Upper lobe of right lung (tissue), 1 donor: ENCODE measurements around the gene PRMT9. TPM values are rescaled to one million over a fixed set of nuclear protein-coding genes. Genes with fewer than 3 reads are reported as not detected.

ENCODE experiments used
- ATAC-seq: fragments of 200-7000 bp; cut with Tn5 transposase; one replicate; pipeline ENCODE4 v1.9.1; 2020; ENCODE audit warnings: mild to moderate bottlenecking, moderate library complexity
- DNase-seq: peaks from one replicate; pipeline ENCODE4 v3.0.0-alpha.2; 2020
- H3K27ac ChIP-seq: fragments of 200-600 bp; one replicate; pipeline ENCODE4 v1.8.0; 2022
- H3K27me3 ChIP-seq: fragments of 200-600 bp; one replicate; pipeline ENCODE4 v1.8.0; 2022; ENCODE audit warnings: mild to moderate bottlenecking
- H3K36me3 ChIP-seq: fragments of 200-600 bp; one replicate; pipeline ENCODE4 v1.8.0; 2022
- H3K4me1 ChIP-seq: fragments of 200-600 bp; one replicate; pipeline ENCODE4 v1.8.0; 2022
- H3K4me3 ChIP-seq: fragments of 200-600 bp; one replicate; pipeline ENCODE4 v1.8.0; 2022; ENCODE audit warnings: mild to moderate bottlenecking
- H3K9me3 ChIP-seq: fragments of 200-600 bp; one replicate; pipeline ENCODE4 v1.8.0; 2022
- intact Hi-C: fragments of 100-400 bp; cut with DNase I; formaldehyde crosslinking; loops from one replicate; pipeline ENCODE4 v1.11.0; 2022
- total RNA-seq: library from RNA; stranded (reverse); fragmentation: NEBNext Ultra II Directional; extraction: Animal tissue kit (Norgen Biotek cat#: 25700); gene quantifications from one replicate; pipeline ENCODE4 v1.2.1, GENCODE V29; 2021
- TF ChIP-seq, protein P1 (sequence below): fragments of 200-600 bp; IDR thresholded peaks from one replicate; pipeline ENCODE4 v1.8.0; 2022; ENCODE audit warnings: antibody characterized with exemption
- donor health status: DM: no; HTN: yes; CAD: no; lungs with severe emphysema.

PRMT9 gene
- total RNA-seq, 1 donor from 2014 or later, result 11.5 TPM

DNA sequence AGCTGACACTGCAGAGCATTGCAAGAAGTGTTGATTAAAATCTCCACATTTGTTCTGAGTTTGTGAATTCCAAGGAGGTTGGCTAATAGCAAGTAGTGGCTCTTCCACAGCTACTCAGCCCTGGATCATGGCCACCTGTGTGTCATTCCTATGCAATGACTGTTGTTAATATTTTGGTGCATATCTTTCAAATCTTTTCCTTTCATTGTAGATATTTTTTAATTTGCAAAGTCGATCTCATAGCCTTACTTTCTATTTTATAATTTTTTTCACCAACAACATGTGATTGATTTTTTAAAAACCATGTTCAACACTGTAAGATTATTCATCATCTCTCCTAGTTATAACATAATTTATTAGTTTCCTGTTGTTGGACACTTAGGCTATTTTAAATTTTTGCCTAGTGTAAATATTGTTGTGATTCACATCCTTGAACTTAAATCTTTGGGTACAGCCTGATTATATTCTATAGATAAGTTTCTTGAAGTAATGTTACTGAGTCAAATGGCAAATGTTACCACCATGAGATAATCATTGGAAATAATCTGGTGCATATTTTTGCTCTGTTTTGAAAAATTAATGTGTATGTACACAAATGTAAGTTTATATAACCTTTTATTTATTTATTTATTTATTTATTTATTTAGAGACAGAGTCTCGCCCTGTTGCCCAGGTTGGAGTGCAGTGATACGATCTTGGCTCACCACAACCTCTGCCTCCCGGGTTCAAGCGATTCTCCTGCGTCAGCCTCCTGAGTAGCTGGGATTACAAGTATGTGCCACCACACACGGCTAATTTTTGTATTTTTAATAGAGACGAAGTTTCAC lies 30.8 kb upstream of the PRMT9 start:
- H3K27ac ChIP-seq, result no peak overlapping the region
- ATAC-seq, result peak; percentile 35

DNA sequence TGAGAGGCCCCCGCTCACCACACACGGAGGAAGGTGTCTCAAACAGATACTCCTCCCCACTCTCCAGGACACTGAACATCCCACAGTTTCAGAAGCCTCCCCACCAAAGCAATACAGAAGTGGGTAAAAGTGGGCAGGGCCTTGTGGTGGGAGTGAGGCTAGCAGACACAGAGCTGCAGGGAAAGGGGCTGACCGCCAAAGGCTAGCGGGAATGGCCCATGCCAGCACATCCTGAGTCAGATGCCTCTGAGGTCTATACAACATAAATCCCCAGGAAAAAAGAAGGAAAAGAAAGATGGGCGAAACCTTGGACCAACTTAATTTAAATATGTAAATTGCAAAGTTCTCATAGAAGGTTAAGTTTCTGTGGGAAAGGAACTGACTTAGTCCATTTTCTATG lies 26.0 kb upstream of the PRMT9 start:
- H3K4me3 ChIP-seq, result no peak overlapping the region
- intact Hi-C loops, result loop anchor here (5.0 kb wide), 1 partner anchor 157 kb away; no protein-coding TSS in a partner anchor
- no peak for DNase-seq

More for the DNA sequence above, 30.8 kb upstream of the PRMT9 start:
- no peaks in the 10 kb centered on the region for H3K4me1 ChIP-seq
- no peak overlapping the region for H3K4me3 ChIP-seq
- H3K27me3 ChIP-seq, result no peaks in the 10 kb centered on the region
- TF ChIP-seq, protein P1, sequence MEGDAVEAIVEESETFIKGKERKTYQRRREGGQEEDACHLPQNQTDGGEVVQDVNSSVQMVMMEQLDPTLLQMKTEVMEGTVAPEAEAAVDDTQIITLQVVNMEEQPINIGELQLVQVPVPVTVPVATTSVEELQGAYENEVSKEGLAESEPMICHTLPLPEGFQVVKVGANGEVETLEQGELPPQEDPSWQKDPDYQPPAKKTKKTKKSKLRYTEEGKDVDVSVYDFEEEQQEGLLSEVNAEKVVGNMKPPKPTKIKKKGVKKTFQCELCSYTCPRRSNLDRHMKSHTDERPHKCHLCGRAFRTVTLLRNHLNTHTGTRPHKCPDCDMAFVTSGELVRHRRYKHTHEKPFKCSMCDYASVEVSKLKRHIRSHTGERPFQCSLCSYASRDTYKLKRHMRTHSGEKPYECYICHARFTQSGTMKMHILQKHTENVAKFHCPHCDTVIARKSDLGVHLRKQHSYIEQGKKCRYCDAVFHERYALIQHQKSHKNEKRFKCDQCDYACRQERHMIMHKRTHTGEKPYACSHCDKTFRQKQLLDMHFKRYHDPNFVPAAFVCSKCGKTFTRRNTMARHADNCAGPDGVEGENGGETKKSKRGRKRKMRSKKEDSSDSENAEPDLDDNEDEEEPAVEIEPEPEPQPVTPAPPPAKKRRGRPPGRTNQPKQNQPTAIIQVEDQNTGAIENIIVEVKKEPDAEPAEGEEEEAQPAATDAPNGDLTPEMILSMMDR, result no peak
- intact Hi-C loops, result no loop called here
- DNase-seq, result no peak
- H3K36me3 ChIP-seq, result no peaks in the 10 kb centered on the region
- H3K9me3 ChIP-seq, result no peaks in the 10 kb centered on the region

DNA sequence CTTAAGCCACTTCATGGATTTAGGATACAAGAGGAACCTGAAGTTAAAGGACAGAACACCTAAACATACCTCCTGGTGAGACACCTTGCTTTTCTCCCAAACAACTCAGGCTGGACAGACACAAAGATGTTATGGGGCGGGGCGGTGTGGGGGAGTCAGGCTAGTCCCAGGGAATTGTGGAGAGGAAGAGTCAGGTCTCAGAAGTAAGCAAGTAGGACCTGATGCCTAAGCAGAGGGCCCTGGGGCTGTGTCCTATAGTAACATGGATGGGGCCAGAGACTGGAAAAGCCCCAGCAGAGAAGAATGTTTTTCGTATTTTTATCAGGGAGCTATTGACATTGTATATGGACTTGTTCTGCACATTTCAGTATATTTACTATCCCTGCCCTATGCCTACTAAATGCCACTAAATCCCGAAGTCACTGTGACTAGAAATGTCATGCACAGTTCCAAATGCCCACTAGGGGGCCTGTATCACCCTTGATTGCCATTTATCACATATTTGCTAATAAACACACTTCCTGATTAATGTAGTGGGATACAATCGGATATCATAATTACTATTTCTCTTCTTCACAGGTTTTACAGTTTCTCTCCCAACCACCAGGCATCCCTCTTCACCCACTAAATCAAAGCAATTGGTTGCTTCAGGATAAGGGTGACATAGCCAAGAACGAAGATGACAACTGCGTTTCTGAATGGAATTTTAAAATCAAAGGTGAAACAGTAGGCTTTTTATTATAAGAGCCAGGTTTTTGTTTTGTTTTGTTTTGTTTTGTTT lies 24.1 kb upstream of the PRMT9 start:
- Histone ChIP-seq H3K4me1 (no peaks in the 10 kb centered on the region), H3K27me3 (no peaks in the 10 kb centered on the region), H3K27ac (no peak overlapping the region), H3K4me3 (no peak overlapping the region), H3K9me3 (no peaks in the 10 kb centered on the region), H3K36me3 (no peaks in the 10 kb centered on the region)
- ATAC-seq (peak; percentile 87), DNase-seq (no peak)
- TF ChIP-seq, protein P1, result peak; percentile 90
- intact Hi-C loops, result loop anchor here (5.0 kb wide), 1 partner anchor 159 kb away; no protein-coding TSS in a partner anchor

More for the DNA sequence above, 26.0 kb upstream of the PRMT9 start:
- Histone ChIP-seq H3K4me1 (no peaks in the 10 kb centered on the region), H3K27ac (no peak overlapping the region), H3K27me3 (no peaks in the 10 kb centered on the region), H3K9me3 (no peaks in the 10 kb centered on the region), H3K36me3 (no peaks in the 10 kb centered on the region)
- ATAC-seq, result no peak
- TF ChIP-seq, protein P1, result no peak

DNA sequence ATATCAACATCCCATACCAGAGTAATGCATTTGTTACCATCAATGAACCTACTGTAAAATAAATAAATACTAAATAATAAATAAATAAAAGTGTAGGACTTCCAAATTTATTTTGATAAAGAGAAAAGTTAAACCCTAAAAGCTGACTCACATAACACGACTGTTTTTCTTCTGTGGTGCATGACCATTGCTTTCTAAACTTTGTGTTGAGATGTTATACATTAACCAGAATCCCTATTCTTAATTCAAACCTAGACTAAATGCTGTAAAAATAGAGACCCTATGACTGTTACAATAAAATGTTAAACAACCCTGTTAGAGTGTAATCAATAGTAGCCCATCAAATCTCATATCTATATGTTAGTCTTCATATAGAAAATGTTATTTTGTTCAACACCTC lies 20.9 kb upstream of the PRMT9 start:
- Histone ChIP-seq H3K4me3 (no peak overlapping the region), H3K4me1 (no peaks in the 10 kb centered on the region), H3K36me3 (no peaks in the 10 kb centered on the region), H3K27me3 (no peaks in the 10 kb centered on the region), H3K27ac (no peak overlapping the region), H3K9me3 (peaks cover 3% of the 10 kb centered on the region)
- DNase-seq (no peak), ATAC-seq (no peak)
- TF ChIP-seq, protein P1, result no peak
- intact Hi-C loops, result loop anchor here (5.0 kb wide), 1 partner anchor 162 kb away; no protein-coding TSS in a partner anchor

DNA sequence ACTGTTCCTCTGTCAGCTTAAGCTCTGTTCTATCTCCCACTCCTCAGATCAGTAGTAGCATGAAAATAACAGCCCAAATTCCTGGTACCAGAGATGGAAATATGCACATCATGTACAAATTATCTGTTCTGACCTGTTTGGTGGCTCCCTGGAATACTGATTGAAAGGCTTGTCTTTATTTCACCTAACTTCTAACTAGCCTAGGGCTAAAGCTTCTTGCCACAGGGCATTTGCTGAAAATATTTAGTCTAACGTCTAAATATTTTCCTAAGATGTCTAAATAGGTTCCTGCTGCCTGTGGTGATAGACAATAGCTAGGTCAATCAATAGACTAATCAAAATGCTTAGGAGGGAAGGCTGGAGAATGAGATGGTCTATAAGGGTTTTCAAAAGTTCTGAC lies 12.9 kb upstream of the PRMT9 start:
- H3K4me3 ChIP-seq, result no peak overlapping the region
- DNase-seq (no peak), ATAC-seq (no peak)
- no peak overlapping the region for H3K27ac ChIP-seq
- H3K36me3 ChIP-seq, result no peaks in the 10 kb centered on the region
- TF ChIP-seq, protein P1, result no peak
- intact Hi-C loops, result no loop called here
- H3K9me3 ChIP-seq, result peaks cover 3% of the 10 kb centered on the region
- no peaks in the 10 kb centered on the region for H3K27me3 ChIP-seq
- H3K4me1 ChIP-seq, result no peaks in the 10 kb centered on the region
